ENCODE data around the gene LIPG. TPM values are rescaled to one million over a fixed set of nuclear protein-coding genes. Genes with fewer than 3 reads are reported as not detected.
"Not testable (repeated sequence)": the region's sequence is repeated elsewhere in the genome, so short reads cannot be mapped to it uniquely, and the experiment has no call there.

Gene LIPG
- polyA plus RNA-seq, 2 of the 4 experiments (the other 2 are of a cell fraction): 0.36 to 0.65 TPM

GRCh38 chr18:49572611-49573345 lies 10.9 kb downstream of the LIPG start:
- TF ChIP-seq ZFP36 (IDR thresholded peaks at IDR 0.05; ENCODE audit: borderline replicate concordance, partially characterized antibody) (no peak), ZNF302 (CRISPR knock-in tag; IDR thresholded peaks at IDR 0.05) (no peak), NFE2L2 (conservative IDR thresholded peaks at IDR 0.05; ENCODE audit: low read length) (no peak), JUNB (IDR thresholded peaks at IDR 0.05) (no peak), EHF (CRISPR knock-in tag; IDR thresholded peaks at IDR 0.05) (no peak), RAD21 (conservative IDR thresholded peaks at IDR 0.05 in 1 of 2, IDR thresholded peaks at IDR 0.05 in 1 of 2) (no peak)
- H3K27ac ChIP-seq: no peak overlapping the region
- ChIA-PET CTCF (no interaction called here), POLR2A (no interaction called here)
- 78% methylated on average over 11 of the region's 11 CpGs for WGBS (ENCODE audit: missing lambda C conversion rate)
- no peaks in the 10 kb centered on the region for H3K4me1 ChIP-seq
- H3K4me3 ChIP-seq: no peak overlapping the region
- H3K9me3 ChIP-seq: no peaks in the 10 kb centered on the region
- H3K4me2 ChIP-seq: no peak overlapping the region
- FAIRE-seq (no peak), ATAC-seq (no peak), DNase-seq (ENCODE audit: low read depth in 1 of 2, low spot score in 1 of 2) (no peak)

DNA sequence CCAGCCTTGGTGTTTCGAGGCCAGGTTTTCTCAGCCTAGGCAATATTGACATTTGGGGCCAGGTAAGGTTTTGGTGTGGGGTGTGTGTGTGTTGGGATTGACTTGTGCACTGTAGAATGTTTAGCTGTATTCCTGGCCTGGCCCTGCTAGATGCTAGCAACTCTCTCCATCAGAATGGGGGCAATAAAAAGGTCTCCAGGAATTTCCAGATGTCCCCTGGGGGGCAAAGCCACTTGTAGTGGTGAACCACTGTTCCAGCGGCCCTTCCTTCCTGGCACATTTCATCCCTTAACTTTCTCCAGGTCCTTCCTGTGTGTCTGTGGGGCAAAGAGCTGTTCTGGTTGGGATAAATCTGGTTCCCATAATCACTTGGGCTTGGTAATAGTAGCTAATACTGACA lies 12.0 kb downstream of the LIPG start:
- no peak for DNase-seq (ENCODE audit: low read depth in 1 of 2, low spot score in 1 of 2)
- FAIRE-seq: no peak
- H3K9me3 ChIP-seq: no peaks in the 10 kb centered on the region
- TF ChIP-seq ESRRA (IDR thresholded peaks at IDR 0.05; ENCODE audit: borderline replicate concordance, low read length) (no peak), JUN (IDR thresholded peaks at IDR 0.05) (no peak), E2F6 (IDR thresholded peaks at IDR 0.05; ENCODE audit: borderline replicate concordance, low read depth) (no peak)
- ChIA-PET POLR2A (no interaction called here), CTCF (interaction anchor here (0.6 to 1.2 kb wide), 3 partner anchors 10 to 549 kb away, joined by 3 read pairs; no protein-coding TSS in a partner anchor)
- no peak overlapping the region for H3K27ac ChIP-seq
- ATAC-seq: no peak
- H3K4me2 ChIP-seq: no peak overlapping the region
- 96% methylated on average over 2 of the region's 2 CpGs for WGBS (ENCODE audit: missing lambda C conversion rate)
- no peak overlapping the region for H3K4me3 ChIP-seq
- H3K4me1 ChIP-seq: no peaks in the 10 kb centered on the region

DNA sequence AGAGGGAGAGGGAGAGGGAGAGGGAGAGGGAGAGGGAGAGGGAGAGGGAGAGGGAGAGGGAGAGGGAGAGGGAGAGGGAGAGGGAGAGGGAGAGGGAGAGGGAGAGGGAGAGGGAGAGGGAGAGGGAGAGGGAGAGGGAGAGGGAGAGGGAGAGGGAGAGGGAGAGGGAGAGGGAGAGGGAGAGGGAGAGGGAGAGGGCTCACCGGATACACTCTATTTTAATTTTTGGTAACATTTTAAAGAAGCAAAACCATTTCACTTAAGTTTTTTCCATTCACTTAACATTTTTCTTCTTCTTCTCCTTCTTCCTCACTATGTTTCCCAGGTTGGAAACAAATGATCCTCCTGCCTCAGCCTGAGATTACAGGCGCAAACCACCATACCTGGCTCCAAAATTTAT lies 17.2 kb downstream of the LIPG start:
- 95% methylated on average over 2 of the region's 2 CpGs for WGBS (ENCODE audit: missing lambda C conversion rate)
- POLR2A ChIA-PET; H3K4me1 ChIP-seq; H3K9me3 ChIP-seq; H3K27ac ChIP-seq; FAIRE-seq; H3K4me3 ChIP-seq; H3K4me2 ChIP-seq; DNase-seq (ENCODE audit: low read depth in 1 of 2, low spot score in 1 of 2); ATAC-seq; CTCF ChIA-PET: not testable (repeated sequence)

- H3K9me3 ChIP-seq; POLR2A ChIA-PET; DNase-seq (ENCODE audit: low read depth in 1 of 2, low spot score in 1 of 2); ATAC-seq; FAIRE-seq; H3K4me1 ChIP-seq; H3K4me3 ChIP-seq; H3K4me2 ChIP-seq; CTCF ChIA-PET; H3K27ac ChIP-seq: not testable (repeated sequence)
- 50% methylated on average over 2 of the region's 2 CpGs for WGBS (ENCODE audit: missing lambda C conversion rate)
Observed at GRCh38 chr18:49579583-49579982, 17.7 kb downstream of the LIPG start.

GRCh38 chr18:49580279-49580678 lies 18.4 kb downstream of the LIPG start:
- Histone ChIP-seq H3K4me3 (no peak overlapping the region), H3K4me1 (no peaks in the 10 kb centered on the region), H3K4me2 (no peak overlapping the region), H3K27ac (no peak overlapping the region), H3K9me3 (no peaks in the 10 kb centered on the region)
- WGBS (ENCODE audit: missing lambda C conversion rate): 74% methylated on average over 1 of the region's 1 CpG
- TF ChIP-seq JUN (IDR thresholded peaks at IDR 0.05) (no peak), BCL3 (IDR thresholded peaks at IDR 0.05) (no peak), RNF2 (IDR thresholded peaks at IDR 0.05; ENCODE audit: borderline replicate concordance, low read depth) (no peak), FOXS1 (CRISPR knock-in tag; IDR thresholded peaks at IDR 0.05) (no peak), GATA3 (IDR thresholded peaks at IDR 0.05; ENCODE audit: borderline replicate concordance) (no peak), CTCF (IDR thresholded peaks at IDR 0.05) (no peak), BHLHE40 (IDR thresholded peaks at IDR 0.05; ENCODE audit: low read depth, low read length) (no peak), E2F6 (IDR thresholded peaks at IDR 0.05; ENCODE audit: borderline replicate concordance, low read depth) (no peak)
- POLR2A ChIA-PET: no interaction called here
- no peak for ATAC-seq
- no peak for FAIRE-seq
- CTCF ChIA-PET: no interaction called here
- no peak for DNase-seq (ENCODE audit: low read depth in 1 of 2, low spot score in 1 of 2)

All from A549 (cell line).